GM12874 (cell line): Measurements from ENCODE around the gene MIEF1.

Experiments
- TF ChIP-seq, protein P1 (sequence below): IDR thresholded peaks from 2 replicates; pipeline ENCODE4 v1.5.1; 2011; ENCODE audit warnings: low read depth, mild to moderate bottlenecking, control low read depth, low read length, moderate library complexity; ENCODE audit not compliant: insufficient read depth

MIEF1 gene

DNA sequence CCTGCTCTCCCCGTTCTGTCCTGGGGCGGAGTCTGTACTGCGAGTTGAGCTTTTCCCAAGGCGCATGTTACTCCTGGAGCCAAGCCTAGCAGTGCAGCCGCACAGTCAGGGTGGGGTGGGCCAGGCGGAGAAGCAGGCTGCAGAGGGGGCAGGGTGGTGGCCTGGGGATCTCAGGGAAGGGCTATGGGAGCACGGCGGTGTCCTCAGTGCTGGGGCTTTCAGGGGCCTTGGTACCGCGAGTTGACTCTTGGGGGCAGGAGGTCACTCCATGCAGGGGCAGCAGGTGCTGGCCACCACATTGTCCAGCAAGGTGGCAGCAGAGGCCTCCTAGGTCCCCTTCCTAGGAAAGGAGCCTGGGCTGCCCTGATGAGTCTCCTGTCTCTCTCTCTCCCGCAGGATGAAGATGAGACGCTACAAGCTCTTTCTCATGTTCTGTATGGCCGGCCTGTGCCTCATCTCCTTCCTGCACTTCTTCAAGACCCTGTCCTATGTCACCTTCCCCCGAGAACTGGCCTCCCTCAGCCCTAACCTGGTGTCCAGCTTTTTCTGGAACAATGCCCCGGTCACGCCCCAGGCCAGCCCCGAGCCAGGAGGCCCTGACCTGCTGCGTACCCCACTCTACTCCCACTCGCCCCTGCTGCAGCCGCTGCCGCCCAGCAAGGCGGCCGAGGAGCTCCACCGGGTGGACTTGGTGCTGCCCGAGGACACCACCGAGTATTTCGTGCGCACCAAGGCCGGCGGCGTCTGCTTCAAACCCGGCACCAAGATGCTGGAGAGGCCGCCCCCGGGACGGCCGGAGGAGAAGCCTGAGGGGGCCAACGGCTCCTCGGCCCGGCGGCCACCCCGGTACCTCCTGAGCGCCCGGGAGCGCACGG, 14.9 kb upstream of the MIEF1 start:
- TF ChIP-seq, protein P1, sequence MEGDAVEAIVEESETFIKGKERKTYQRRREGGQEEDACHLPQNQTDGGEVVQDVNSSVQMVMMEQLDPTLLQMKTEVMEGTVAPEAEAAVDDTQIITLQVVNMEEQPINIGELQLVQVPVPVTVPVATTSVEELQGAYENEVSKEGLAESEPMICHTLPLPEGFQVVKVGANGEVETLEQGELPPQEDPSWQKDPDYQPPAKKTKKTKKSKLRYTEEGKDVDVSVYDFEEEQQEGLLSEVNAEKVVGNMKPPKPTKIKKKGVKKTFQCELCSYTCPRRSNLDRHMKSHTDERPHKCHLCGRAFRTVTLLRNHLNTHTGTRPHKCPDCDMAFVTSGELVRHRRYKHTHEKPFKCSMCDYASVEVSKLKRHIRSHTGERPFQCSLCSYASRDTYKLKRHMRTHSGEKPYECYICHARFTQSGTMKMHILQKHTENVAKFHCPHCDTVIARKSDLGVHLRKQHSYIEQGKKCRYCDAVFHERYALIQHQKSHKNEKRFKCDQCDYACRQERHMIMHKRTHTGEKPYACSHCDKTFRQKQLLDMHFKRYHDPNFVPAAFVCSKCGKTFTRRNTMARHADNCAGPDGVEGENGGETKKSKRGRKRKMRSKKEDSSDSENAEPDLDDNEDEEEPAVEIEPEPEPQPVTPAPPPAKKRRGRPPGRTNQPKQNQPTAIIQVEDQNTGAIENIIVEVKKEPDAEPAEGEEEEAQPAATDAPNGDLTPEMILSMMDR: no peak

DNA sequence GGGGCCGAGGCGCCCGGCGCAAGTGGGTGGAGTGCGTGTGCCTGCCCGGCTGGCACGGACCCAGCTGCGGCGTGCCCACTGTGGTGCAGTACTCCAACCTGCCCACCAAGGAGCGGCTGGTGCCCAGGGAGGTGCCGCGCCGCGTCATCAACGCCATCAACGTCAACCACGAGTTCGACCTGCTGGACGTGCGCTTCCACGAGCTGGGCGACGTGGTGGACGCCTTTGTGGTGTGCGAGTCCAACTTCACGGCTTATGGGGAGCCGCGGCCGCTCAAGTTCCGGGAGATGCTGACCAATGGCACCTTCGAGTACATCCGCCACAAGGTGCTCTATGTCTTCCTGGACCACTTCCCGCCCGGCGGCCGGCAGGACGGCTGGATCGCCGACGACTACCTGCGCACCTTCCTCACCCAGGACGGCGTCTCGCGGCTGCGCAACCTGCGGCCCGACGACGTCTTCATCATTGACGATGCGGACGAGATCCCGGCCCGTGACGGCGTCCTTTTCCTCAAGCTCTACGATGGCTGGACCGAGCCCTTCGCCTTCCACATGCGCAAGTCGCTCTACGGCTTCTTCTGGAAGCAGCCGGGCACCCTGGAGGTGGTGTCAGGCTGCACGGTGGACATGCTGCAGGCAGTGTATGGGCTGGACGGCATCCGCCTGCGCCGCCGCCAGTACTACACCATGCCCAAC, 14.1 kb upstream of the MIEF1 start:
- TF ChIP-seq, protein P1: no peak

DNA sequence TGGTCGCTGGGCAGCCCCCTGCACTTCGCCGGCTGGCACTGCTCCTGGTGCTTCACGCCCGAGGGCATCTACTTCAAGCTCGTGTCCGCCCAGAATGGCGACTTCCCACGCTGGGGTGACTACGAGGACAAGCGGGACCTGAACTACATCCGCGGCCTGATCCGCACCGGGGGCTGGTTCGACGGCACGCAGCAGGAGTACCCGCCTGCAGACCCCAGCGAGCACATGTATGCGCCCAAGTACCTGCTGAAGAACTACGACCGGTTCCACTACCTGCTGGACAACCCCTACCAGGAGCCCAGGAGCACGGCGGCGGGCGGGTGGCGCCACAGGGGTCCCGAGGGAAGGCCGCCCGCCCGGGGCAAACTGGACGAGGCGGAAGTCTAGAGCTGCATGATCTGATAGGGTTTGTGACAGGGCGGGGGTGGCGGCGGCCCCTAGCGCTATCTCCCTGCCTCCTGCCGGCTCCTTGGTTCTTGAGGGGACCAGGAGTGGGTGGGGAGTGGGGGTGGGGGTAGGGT, 13.5 kb upstream of the MIEF1 start:
- TF ChIP-seq, protein P1: no peak

DNA sequence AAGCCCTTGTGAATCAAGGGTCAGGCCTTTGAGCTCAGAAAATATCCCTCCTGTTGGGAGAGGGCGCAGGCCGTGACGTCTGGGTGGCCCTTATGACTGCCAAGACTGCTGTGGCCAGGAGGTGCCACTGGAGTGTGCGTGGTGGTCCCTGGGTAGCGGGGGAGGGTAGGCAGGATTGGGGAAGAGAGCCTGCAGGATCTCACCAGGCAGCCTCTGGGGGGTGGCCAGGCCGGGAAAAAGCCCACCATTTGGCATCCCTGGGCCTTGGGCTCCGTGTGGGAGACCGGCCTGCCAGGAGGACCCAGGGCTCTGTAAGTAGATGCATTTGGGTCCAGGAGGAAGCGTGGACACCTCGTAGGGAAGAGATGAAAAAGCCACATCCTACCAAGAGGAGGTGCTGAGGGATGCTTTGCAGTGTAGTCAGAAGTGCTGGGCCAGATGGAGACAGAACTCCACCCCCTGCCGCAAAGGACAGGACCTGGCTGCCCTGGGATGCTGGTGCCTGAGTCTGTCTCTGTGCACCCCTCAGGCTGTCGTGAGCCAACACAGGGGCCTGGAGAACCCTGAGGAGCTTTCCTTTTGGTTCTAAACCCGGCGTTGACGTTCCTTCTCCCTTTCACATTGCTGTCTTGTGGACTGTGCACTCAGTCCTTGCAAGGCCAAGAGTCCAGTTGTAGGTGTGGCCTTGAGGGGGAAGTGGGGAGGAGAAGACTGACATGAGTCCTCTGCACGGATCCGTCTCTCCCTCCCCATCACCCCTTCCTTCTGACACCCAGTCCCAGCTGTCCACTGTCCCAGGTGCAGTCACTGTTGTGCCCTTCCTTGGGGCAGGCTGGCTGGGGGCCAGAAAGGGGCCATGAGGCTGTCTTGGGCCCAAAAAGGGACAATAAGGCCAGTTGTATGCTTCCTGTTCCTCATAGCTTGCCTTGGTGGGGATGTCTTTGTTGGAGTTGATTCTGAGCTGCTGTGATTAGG, 12.7 kb upstream of the MIEF1 start:
- TF ChIP-seq, protein P1: no peak

DNA sequence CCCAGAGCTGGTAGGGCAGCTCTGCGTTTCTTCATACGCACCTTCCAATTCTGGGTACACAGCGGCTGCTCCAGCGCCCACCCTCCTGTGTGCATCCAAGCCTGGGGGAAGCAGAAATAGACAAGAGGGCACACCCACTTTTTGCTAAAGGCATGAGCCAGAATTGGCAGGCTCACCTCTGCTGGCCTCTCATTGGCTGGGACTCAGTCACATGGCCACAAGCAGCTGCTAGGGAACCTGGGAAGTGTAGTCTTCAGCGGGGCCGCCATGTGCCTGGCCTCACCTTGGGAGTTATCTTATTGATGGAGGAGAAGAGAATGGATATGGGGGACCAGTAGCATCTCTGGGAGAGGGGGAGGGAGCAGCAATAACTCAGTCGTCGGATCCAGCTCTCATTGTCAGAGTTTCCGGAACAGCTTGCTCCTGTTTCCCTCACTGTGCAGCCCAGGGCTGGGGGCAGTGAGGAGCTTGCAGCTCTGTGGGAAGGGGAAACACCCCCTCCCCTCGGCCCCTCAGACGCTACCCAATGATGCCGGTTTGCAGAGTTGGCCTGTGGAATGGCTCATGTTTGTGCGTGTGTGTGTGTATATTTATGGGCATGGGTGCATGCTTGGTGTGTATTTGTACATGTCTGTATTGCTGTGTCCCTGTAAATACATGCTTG, 11.8 kb upstream of the MIEF1 start:
- TF ChIP-seq, protein P1: no peak

DNA sequence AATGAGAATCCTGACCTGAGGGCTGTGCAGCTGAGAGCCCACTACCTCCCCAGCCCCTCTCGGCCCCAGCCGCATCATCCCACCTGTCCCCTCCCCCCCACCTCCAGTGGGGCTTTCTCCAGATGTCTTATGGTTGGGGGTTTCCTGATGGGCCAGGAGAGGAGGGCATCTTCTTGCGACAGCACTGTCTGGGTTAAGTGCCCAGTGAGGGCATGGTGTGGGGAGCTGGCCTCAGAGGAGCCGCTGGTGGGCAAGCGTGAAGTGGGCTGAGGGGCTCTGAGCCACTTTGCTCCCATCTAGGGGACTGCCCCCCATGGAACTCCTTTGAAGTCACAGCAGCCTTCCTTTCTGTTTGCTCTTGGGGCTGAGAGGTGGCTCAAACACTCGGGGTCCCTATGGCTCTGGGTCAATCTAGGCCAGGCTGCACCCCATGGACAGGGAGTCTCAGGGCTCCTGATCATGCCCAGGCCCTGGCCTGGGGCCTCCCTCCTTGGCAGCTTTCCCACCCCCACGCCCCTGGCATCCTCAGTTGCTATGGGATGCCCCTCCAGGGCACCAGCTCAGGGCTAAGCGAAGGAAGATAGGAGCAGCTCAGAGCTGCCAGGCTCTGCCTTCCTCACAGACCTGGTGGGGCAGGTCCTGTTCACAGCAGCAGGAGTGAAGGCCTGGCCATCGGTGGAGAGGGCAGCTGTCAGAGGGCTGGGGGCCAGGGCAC, 11.0 kb upstream of the MIEF1 start:
- TF ChIP-seq, protein P1: no peak
